ENCODE data around the gene KDF1.
"Not testable (repeated sequence)": the region's sequence is repeated elsewhere in the genome, so short reads cannot be mapped to it uniquely, and the experiment has no call there.

Gene KDF1

DNA sequence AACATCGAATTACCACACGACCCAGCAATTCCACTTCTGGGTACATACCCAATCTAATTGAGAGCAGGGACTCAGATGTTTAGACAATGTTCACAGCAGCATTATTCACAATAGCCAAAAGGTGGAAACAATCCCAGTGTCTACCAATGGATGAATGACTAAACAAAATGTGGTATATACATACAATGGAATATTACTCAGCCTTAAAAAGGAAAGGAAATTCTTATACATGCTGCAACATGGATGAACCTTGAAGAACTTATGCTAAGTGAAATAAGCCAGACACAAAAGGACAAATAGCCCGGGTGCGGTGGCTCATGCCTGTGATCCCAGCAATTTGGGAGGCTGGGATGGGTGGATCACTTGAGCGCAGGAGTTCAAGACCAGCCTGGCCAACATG, 6.9 kb downstream of the KDF1 start:
- no peak for DNase-seq

DNA sequence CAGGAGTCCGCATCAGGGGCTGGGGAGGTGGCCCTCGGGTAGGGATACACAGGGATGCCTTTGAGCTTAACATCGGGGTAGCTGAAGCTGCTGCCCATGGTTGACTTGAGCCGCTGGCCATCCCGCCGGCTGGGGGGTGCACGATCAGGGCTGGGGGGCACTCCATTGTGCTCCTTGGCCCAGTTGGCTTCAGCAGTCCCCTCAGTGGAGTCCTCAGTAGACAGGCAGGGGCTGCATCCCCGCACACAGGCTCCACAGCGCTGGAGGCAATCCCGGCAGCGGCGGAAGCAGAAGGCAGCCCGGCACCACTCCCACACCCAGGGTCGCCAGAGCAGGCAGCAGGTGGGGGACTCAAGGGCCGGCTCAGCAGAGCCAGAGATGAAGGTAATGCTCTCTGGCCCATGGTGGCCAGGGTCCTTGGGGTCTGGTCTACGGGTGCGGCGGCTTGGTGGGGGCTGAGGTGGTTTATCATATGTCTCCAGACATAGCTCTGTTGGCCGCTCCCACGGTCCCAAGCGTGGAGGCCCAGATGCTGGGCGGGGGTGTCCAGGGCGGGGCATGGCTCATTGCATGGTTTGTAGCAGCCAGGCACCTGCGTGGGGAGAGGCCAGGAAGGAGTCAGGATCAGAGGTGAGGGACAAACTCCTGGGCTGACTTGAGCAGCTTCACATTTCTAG, 8.3 kb downstream of the KDF1 start:
- no peak for DNase-seq

DNA sequence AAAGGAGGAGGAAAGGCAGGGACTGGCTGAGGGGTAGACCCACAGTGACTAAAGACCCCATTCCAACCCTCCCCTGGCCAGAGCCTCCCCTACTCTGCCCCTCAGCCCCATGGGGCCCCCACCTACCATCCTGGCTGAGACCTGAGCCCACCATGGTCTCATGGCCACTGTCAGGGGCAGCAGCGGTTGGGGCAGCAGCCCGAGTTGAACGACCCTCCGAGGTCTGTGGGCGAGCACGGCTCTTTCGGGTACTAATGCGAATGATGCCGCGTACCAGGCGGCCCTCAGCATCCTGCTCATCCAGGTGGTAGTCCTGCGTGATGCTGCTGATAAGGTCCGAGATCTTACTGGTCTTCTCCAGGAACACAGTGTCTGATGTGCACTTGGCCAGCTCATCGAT, 9.1 kb downstream of the KDF1 start:
- DNase-seq: no peak

DNA sequence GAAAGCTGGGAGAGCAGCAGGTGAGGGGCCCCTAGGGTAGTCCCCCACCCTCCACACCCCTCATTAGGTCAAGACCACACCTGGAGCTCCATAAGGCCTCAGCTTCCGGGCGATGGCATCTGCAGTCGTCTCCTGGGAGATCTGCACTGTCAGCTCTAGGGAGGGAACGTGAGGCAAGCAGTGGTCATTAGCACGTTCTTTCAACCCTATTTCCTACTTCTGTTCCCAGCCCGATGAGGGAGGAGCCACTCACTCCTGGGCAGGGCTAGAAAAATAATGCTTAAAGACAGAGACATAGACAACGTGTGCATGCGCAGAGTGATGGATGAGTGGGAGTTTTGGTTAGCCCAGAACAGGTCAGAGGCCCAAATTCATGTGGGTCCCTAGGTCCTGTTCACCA, 9.7 kb downstream of the KDF1 start:
- no peak for DNase-seq

DNA sequence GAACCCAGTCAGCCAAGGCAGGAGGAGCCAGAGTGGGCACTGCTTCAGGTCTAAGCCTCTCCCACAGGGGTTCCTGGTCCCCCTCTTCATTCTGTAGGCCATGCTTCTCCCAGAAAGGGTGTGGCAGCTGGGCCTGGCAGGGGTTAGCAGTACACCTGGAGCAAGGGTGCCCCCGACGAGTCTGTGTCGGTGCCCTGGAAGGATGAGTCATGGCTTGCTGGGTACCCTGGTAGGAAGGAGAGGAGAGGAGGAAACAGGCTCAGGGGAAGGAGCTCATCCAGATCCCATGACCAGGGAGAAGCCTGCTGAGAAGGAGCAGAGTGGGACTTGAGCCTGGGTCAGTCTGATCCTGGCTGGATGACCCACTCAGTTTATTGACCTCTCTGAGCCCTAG, 10.3 kb downstream of the KDF1 start:
- no peak for DNase-seq

DNA sequence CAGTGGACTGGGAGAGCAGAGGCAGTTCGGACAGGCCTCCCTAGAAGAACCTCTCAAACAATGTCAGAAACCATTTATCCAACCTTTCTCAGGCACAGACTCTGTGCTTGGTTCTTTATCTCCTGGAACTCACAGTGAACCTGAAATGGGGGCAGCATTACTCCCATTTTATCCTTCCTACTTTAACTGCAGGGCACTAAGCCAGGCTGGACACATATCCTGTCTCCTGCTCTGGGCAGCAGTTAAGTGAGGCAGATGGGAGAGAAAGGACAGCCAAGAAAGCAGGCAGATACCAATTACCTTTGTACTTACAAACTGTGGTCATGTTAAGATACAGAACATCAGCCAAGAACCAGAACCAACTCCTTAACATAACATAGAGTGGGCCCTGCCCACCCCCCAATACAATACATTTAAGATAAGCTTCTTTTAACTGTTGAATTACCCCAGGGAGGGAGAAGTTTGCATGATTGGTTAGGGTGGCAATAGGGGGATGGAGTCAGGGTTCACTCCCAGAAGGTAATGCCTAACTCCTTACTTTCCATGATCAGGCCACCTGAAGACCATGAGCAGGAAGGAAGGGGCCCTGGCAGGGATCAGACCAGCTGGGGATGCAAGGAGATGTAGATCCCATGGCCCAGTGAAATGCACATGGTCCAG, 10.9 kb downstream of the KDF1 start:
- DNase-seq: no peak

DNA sequence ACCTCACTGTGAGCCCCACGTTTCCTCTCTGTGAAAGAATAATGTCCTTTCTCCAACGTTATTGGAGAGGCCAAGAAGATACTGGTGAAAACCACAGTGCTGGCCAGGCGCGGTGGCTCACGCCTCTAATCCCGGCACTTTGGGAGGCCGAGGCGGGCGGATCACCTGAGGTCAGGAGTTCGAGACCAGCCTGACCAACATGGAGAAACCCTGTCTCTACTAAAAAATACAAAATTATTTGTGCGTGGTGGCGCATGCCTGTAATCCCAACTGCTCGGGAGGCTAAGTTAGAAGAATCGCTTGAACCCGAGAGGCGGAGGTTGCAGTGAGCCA, 11.6 kb downstream of the KDF1 start:
- DNase-seq: not testable (repeated sequence)

DNA sequence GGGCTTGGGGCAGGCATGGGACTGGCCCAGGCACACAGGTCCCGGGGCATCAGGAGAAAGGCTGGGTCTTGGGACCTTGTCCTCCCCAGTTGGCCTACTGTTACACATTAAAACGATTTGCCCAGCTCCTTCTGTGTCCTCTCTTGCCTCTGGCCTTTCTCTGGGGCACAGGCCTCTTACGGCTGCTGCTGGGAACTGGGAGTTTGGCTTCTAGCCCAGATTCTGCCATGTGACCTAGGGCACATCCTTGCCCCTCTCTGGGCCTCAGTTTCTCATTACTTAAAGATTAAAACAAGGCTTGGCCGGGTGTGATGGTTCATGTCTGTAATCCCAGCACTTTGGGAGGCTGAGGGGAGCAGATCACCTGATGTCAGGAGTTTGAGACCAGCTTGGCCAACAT, 14.0 kb downstream of the KDF1 start:
- DNase-seq: no peak

DNA sequence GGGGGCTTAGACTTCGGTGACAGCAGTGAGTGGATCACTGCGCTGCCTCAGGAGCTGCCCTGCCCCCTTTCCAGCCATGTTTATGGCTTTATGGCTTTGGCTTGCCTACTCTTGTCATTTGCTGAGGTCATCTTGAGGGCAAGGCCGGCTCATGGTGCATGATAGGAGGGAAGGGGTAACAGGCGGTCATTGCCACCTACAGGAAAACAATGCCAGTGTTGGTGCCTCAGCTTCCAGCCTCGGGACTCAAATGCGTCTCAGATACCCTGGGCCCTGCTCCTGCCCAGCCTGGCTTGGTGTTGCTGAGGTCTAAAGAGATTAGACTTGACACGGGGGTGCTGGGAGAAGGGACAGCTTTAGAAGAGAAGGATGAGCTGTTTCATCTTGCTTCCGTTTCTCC, 14.5 kb downstream of the KDF1 start:
- no peak for DNase-seq

DNA sequence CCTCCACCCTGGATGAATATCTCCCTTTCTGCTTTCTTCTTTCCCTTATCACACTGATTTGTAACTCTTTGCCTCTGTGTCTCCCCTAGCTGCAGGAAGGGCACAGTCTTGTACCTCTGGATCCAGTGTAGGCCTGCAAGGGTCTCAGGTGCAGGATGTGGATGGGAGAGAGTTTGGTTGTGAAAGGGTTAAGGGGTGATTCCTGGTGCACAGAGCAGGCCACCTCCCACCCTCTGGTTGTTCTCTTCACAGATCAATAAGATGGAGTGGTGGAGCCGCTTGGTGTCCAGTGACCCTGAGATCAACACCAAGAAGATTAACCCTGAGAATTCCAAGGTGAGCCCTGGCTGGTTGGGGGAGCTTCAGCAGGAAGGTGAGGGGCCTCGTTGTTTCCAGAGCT, 15.1 kb downstream of the KDF1 start:
- no peak for DNase-seq

DNA sequence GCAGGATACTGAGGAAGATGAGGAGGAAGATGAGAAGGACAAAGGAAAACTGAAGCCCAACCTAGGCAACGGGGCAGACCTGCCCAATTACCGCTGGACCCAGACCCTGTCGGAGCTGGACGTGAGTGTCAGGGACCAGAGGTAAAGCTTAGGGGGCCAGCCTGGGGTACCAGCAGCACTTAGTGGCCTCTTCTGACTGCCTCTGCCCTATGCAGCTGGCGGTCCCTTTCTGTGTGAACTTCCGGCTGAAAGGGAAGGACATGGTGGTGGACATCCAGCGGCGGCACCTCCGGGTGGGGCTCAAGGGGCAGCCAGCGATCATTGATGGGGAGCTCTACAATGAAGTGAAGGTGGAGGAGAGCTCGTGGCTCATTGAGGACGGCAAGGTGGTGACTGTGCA, 17.6 kb downstream of the KDF1 start:
- no peak for DNase-seq

DNA sequence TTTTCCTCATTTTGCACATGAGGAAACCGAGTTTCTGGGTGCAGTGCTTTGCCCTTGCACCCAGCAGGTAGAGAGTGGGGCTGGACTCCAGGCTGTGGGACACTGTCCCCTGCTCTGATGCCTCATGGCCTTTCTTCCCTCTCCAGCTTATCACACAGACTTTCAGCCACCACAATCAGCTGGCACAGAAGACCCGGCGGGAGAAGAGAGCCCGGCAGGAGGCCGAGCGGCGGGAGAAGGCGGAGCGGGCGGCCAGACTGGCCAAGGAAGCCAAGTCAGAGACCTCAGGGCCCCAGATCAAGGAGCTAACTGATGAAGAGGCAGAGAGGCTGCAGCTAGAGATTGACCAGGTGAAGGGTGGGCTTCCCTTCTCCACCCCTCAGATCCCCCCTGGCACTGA, 19.0 kb downstream of the KDF1 start:
- DNase-seq: no peak

DNA sequence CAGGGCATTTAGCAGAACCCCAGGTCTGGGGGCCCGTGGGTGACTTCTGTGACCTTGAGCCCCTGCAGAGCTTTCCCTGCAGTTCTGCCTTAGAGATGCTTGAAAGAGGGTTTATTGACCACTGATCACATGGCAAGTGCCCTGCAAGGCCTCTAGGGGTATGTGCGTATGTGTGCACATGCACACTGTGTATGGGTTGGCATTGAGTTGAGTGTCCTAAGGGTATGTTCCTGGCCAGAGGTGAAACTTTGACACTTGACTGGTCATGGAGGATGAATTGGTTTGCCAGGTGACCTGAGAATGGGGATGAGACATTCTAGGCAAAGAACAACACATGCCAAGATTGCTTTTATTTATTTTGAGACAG, 21.6 kb downstream of the KDF1 start:
- DNase-seq: no peak

DNA sequence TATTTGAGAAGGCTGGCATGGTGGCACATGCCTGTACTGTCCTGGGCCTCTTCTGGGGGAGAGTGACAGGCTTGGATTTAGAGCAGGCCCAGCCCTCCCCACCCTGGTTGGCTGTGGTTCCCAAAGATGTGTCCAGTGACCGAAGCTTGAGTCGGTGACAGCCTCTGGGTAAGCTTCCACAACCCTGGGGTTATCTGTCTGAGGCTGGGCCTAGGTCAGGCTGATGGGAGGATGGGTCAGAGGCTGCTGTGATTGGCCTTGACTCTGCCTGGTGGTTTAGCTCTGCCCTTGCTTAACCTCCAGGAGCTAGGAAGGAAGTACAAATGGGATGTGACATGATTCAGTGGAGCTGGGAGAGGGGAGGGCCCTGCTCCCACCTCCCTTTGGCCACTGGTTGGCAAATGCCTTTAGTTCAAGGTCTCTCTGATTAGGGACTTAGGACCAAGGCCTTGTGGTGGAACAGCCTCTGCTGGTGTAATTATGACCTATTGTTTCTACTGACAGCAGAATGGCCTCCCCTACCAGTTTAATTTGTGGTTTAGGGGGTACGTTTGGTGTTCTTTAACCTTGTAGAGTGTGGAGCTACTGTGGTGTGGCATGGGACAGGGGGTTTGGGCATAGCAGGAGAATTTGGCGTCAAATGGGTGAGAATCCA, 22.1 kb downstream of the KDF1 start:
- DNase-seq: no peak

DNA sequence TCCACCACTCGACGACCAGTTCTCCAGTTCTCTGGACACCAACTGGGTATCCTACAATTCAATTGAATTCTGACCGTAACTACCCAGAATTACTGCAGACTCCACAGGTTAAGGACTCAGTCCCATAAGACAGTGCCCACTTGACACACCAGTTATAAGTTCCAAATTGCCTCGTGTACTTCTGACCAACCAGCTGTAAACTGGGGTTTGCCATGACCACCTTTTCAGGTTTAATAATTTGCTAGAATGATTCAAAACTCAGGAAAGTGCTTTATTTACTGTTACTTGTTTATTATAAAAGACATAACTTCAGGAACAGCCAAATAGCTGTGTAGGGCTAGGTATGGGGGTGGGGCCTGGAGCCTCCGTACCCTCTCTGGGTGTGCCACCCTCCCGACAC, 23.4 kb downstream of the KDF1 start:
- DNase-seq: no peak

DNA sequence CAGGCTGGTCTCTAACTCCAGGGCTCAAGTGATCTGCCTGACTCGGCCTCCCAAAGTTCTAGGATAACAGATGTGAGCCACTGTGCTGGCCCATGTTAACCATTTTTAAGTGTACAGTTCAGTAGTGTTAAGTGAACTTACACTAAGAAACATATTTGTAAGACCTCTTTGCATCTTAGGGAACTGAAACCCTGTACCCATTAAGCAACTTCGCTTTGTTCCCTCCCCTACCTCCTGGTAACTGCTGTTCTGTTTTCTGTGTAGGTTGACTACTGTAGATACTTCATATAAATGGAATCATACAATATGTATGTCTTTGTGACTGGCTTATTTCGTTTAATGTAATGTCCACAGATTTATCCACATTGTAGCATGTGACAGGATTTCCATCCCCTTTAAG, 27.7 kb downstream of the KDF1 start:
- no peak for DNase-seq

DNA sequence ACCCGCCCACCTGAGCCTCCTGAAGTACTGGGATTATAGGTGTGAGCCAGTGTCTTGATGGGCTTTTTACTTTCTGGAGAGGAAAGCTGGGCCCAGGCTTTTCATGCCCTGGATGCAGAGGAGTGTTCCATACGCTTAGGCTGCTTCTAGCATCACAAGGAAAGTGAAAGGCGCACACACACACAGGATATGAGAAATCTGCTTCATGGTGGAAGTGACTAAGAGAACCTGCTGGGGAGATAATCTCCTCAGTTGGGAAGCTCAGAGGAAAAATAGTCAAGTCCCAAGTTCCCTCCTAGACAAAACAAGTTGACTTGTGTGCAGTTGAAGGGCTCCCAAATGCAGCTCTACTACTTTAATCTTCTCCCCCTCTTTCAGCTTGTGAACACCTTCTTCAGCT, 36.6 kb downstream of the KDF1 start:
- DNase-seq: no peak

DNA sequence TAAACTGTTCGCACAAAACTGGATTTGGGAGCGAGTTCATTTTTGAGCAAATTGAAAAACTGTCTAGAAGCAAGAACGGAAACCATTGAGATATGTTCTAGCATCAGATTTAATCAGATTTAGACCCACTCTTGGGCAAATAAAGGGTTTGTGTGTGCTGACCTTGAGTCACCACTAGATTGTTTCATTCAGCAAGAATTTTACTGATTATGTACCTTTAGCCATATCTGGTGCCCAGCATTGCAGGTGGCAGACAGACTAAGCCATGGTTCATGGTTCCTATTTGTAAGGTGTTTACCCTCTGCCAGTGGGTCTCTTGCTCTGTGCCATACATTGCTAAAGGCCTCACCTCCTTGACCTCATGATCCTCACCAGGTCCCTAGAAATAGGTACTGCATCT, 37.4 kb downstream of the KDF1 start:
- no peak for DNase-seq

DNA sequence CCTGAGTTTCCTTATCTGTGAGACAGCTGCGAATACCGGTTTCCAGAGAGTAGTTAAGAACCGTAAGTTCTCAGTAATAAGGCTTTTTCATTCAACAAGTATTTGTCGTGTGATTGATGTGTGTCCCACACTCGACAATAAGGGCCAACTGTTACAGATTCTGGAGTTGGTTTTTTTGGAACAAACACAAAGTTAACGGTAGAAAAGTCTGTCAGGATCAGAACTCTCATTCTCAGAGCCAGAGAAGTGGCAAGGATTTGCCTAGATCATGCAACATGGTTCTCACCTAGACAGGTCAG, 37.9 kb downstream of the KDF1 start:
- DNase-seq: no peak

DNA sequence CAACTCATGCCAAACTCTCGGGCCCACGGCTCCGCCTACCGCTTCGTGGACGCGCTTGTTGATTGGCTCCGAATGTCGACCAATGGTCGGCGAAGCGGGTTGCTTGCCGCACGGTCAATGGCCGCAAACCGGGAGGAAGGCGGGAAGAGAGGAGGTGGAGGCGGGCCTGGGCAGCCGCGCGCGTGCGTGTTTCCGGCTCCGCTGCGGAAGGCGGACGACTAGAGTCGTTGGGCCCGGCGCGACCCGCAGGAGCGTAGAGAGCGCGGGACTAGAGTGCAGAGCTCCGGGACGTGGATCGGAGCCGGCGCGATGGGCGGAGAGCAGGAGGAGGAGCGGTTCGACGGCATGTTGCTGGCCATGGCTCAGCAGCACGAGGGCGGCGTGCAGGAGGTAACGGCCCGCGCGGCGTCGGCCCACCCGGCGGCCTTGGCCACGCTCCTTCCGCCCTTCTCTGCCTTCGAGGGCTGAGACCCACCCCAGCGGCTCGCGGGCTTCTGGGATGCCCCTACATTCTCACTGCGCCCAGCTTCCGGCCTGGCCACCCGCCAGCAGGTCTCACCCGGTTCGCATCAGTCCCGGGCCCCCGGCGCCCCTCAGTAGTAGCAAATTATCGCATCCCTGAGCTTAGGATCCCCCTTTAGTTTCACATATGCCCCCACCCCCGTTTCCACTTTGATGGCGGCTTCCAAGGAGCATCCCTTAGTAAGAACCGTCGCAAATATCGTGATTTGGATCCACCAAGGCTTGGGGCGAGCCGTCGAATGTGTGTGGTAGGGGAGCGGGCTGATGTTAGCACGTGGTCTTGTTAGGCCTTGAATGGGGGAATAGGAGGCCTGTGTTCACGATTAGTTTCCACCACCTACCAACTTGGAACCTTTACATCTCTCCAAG, 38.5 kb downstream of the KDF1 start, which contains the start of gene NUDC:
TSS of gene NUDC (plus strand) at position 204 of the 891 bp plus-strand sequence. CDS start at position 310, 106 bp downstream.
- peak; percentile 96 for DNase-seq

DNA sequence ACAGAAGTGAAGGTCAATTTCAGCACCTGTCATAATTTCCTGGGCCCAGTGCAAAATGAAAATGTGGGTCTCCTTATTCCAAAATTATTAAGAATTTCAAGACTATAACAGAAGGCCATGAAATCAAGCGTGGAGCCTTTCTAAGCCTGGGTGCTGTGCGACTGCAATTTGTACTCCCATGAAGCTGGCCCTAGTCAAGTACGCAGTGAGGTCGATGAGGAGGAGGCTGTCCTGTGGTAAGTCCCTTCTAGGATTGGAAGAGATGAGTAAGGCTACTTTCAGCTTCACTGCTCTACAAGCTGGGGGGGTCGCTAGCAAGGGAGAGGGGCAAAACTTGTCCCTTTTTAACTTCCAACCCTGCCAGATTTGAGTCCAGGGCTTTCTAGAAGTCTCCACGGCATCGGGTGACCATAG, 39.1 kb downstream of the KDF1 start:
- no peak for DNase-seq

DNA sequence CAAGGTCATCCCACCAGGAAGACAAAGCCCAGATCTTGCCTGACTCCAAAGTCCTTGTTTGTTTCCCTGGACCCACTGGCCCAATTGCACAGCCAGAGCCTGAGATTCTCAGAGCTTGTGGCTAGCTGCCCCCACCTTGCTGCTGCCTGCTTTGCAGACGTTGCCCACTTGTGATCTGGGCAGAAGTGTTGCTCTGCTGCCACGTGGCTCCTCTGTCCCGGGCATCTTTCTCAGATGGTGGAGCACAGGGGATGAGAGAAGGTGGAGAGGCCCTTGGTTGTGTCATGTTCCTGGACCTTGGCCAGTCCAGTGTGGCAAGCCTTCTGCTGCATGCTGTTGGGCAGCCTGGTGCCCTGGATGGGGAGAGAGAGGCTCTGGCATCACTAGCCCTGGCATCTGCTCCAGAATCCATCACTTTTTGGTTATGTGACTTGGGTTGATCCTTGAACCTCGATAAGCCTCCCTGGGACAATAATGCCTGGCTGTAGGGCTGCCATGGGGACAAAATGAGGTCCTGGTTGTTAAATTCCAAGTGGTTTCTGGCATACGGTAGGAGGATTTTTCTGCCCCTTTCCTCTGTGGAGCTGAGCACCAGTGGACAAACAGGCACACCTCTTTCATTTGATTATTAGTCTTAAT, 44.9 kb downstream of the KDF1 start:
- no peak for DNase-seq
